Fibroblast of lung (primary cell): ENCODE data around the gene GIMAP6. TPM values are rescaled to one million over a fixed set of nuclear protein-coding genes. Genes with fewer than 3 reads are reported as not detected.
"Not testable (repeated sequence)": the region's sequence is repeated elsewhere in the genome, so short reads cannot be mapped to it uniquely, and the experiment has no call there.

Experiments
- DNase-seq, 2 donors: peaks; one replicate each; pipeline versions ENCODE4 v3.0.0 to v3.0.0-alpha.2; 2010; ENCODE audit warnings: low read depth in 2 of 2
- H2AFZ ChIP-seq: 2 replicates; pipeline ENCODE4 v1.5.1; 2012; ENCODE audit warnings: low read length, control low read depth, inconsistent platforms
- H3K27ac ChIP-seq: 2 replicates; pipeline ENCODE4 v1.5.1; 2011; ENCODE audit warnings: low read length, control low read depth; ENCODE audit not compliant: insufficient read depth
- H3K27me3 ChIP-seq: 2 replicates; pipeline ENCODE4 v1.5.1; 2011; ENCODE audit warnings: mild to moderate bottlenecking, low read length; ENCODE audit not compliant: control insufficient read depth, insufficient read depth
- H3K36me3 ChIP-seq: 2 replicates; pipeline ENCODE4 v1.5.1; 2011; ENCODE audit warnings: low read length; ENCODE audit not compliant: control insufficient read depth, insufficient read depth
- H3K4me1 ChIP-seq: 2 replicates; pipeline ENCODE4 v1.5.1; 2011; ENCODE audit warnings: low read length; ENCODE audit not compliant: control insufficient read depth, insufficient read depth; ENCODE audit errors: extremely low read depth
- H3K4me2 ChIP-seq: 2 replicates; pipeline ENCODE4 v1.5.1; 2011; ENCODE audit warnings: low read length, control low read depth; ENCODE audit not compliant: insufficient read depth; ENCODE audit errors: extremely low read depth
- H3K4me3 ChIP-seq, 4 experiments: fragments of 200-600 bp in 1 of 4; sonication (generic) in 1 of 4; replicated peaks in 1 of 4; 2 replicates each; pipeline ENCODE4 v1.5.1; 2011 to 2016; ENCODE audit warnings: low read length in 4 of 4, low read depth in 3 of 4, mild to moderate bottlenecking in 3 of 4, control low read depth in 2 of 4, inconsistent platforms in 1 of 4, mixed read lengths in 1 of 4; ENCODE audit not compliant: insufficient read depth in 1 of 4; ENCODE audit errors: control extremely low read depth in 1 of 4
- H3K79me2 ChIP-seq: 2 replicates; pipeline ENCODE4 v1.5.1; 2012; ENCODE audit warnings: mild to moderate bottlenecking, low read length, inconsistent platforms; ENCODE audit not compliant: control insufficient read depth, insufficient read depth
- H3K9ac ChIP-seq: 2 replicates; pipeline ENCODE4 v1.5.1; 2011; ENCODE audit warnings: mild to moderate bottlenecking, low read length, control low read depth; ENCODE audit not compliant: insufficient read depth
- H3K9me3 ChIP-seq: 2 replicates; pipeline ENCODE4 v1.5.1; 2012; ENCODE audit warnings: low read depth, low read length; ENCODE audit not compliant: control insufficient read depth, insufficient read depth
- H4K20me1 ChIP-seq: 2 replicates; pipeline ENCODE4 v1.5.1; 2011; ENCODE audit warnings: low read length; ENCODE audit not compliant: control insufficient read depth, insufficient read depth; ENCODE audit errors: extremely low read depth
- CTCF ChIP-seq, 2 donors: IDR thresholded peaks in 1 of 2; conservative IDR thresholded peaks in 1 of 2; 1 replicate in 1 of 2; 2 replicates in 1 of 2; pipeline ENCODE4 v1.5.1; 2011 to 2012; ENCODE audit warnings: low read length in 2 of 2, control low read depth in 1 of 2, inconsistent platforms in 1 of 2, low read depth in 1 of 2, mild to moderate bottlenecking in 1 of 2
- EZH2 ChIP-seq: IDR thresholded peaks from 2 replicates; pipeline ENCODE4 v1.5.1; 2012; ENCODE audit warnings: low read length, control low read depth, mild to moderate bottlenecking; ENCODE audit errors: missing control alignments
- polyA plus RNA-seq, 2 donors: library from polyadenylated mRNA; depleted of rRNA in 1 of 2; stranded (reverse) in 1 of 2; unstranded in 1 of 2; fragments of >200 nt; gene quantifications; 2 replicates each; pipeline ENCODE4 v1.2.1, GENCODE V29; 2011 to 2012; ENCODE audit warnings: missing spikeins in 1 of 2
- total RNA-seq: library from RNA; depleted of rRNA; stranded (reverse); fragments of >200 nt; gene quantifications from 2 replicates; pipeline ENCODE4 v1.2.1, GENCODE V29; 2014

The GIMAP6 gene
- total and polyA plus RNA-seq, 2 donors (not counting 1 experiment from before 2014, with no cell fraction given): under 0.01 TPM; not detected in 1

- no peaks in the 10 kb centered on the region for H3K9me3 ChIP-seq
- no peaks in the 10 kb centered on the region for H3K36me3 ChIP-seq
- no peak overlapping the region for H3K27ac ChIP-seq
- no peaks in the 10 kb centered on the region for H4K20me1 ChIP-seq
- no peaks in the 10 kb centered on the region for H3K27me3 ChIP-seq
- H3K4me1 ChIP-seq: no peaks in the 10 kb centered on the region
- H2AFZ ChIP-seq: no peak overlapping the region
- H3K9ac ChIP-seq: no peak overlapping the region
- no peak overlapping the region for H3K4me3 ChIP-seq
- TF ChIP-seq CTCF (conservative IDR thresholded peaks at IDR 0.05 in 1 of 2, IDR thresholded peaks at IDR 0.05 in 1 of 2; ENCODE audit: low read depth in 1 of 2, low read length in 2 of 2) (no peak), EZH2 (no peak)
- H3K79me2 ChIP-seq: no peaks in the 10 kb centered on the region
- DNase-seq: no peak
- H3K4me2 ChIP-seq: no peak overlapping the region
These were observed 51.4 kb downstream of the GIMAP6 start for GRCh38 chr7:150580638-150581394.

DNA sequence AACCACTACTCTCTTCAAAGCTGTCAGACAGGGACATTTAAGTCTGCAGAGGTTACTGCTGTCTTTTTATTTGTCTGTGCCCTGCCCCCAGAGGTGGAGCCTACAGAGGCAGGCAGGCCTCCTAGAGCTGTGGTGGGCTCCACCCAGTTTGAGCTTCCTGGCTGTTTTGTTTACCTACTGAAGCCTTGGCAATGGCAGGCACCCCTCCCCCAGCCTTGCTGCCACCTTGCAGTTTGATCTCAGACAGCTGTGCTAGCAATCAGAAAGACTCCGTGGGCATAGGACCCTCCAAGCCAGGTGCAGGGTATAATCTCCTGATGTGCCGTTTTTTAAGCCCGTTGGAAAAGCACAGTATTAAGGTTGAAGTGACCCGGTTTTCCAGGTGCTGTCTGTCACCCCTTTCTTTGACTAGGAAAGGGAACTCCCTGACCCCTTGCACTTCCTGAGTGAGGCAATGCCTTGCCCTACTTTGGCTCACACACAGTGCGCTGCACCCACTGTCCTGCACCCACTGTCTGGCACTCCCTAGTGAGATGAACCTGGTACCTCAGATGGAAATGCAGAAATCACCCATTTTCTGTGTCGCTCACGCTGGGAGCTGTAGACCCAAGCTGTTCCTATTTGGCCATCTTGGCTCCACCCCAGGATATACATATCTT is 52.1 kb downstream of the GIMAP6 start:
- H3K79me2 ChIP-seq, H3K4me3 ChIP-seq, DNase-seq, H4K20me1 ChIP-seq, H3K27ac ChIP-seq, H3K36me3 ChIP-seq, H3K9me3 ChIP-seq, H3K9ac ChIP-seq, H2AFZ ChIP-seq, H3K27me3 ChIP-seq, H3K4me2 ChIP-seq, H3K4me1 ChIP-seq: not testable (repeated sequence)

Other genes starting within 250 kb of the GIMAP6 start
- under 0.01 TPM in 2 replicates for gene GIMAP8, start 181.8 kb downstream of the GIMAP6 start, total RNA-seq
- not detected in 2 replicates for gene GIMAP8, start 181.8 kb downstream of the GIMAP6 start, polyA plus RNA-seq
- not detected in 2 replicates for gene GIMAP7, start 117.5 kb downstream of the GIMAP6 start, total RNA-seq
- not detected in 2 replicates for gene GIMAP7, start 117.5 kb downstream of the GIMAP6 start, polyA plus RNA-seq
- gene GIMAP4, start 65.0 kb downstream of the GIMAP6 start, total RNA-seq: not detected in 2 replicates
- not detected in 2 replicates for gene GIMAP4, start 65.0 kb downstream of the GIMAP6 start, polyA plus RNA-seq
- gene GIMAP2, start 53.3 kb upstream of the GIMAP6 start, total RNA-seq: 13.9 and 16.2 TPM in 2 replicates
- 0.54 and 1.4 TPM in 2 replicates for gene GIMAP2, start 53.3 kb upstream of the GIMAP6 start, polyA plus RNA-seq
- under 0.01 TPM in 2 replicates for gene GIMAP1, start 84.2 kb upstream of the GIMAP6 start, total RNA-seq
- 0.01 TPM in 1 of 2 replicates, not detected in the other for gene GIMAP1, start 84.2 kb upstream of the GIMAP6 start, polyA plus RNA-seq
- gene GIMAP5, start 105.0 kb upstream of the GIMAP6 start, total RNA-seq: not detected in 2 replicates
- not detected in 2 replicates for gene GIMAP5, start 105.0 kb upstream of the GIMAP6 start, polyA plus RNA-seq
- gene TMEM176B, start 168.0 kb upstream of the GIMAP6 start, total RNA-seq: 26.8 and 95.3 TPM in 2 replicates
- gene TMEM176B, start 168.0 kb upstream of the GIMAP6 start, polyA plus RNA-seq: 0.78 and 1.1 TPM in 2 replicates
- 14.2 and 61.1 TPM in 2 replicates for gene TMEM176A, start 168.4 kb upstream of the GIMAP6 start, total RNA-seq
- gene TMEM176A, start 168.4 kb upstream of the GIMAP6 start, polyA plus RNA-seq: 0.12 and 0.38 TPM in 2 replicates
- gene AOC1, start 220.1 kb upstream of the GIMAP6 start, total RNA-seq: not detected in 2 replicates
- gene AOC1, start 220.1 kb upstream of the GIMAP6 start, polyA plus RNA-seq: not detected in 2 replicates